ENCODE measurements around the gene VMP1. TPM values are rescaled to one million over a fixed set of nuclear protein-coding genes. Genes with fewer than 3 reads are reported as not detected.

Gene VMP1
- total RNA-seq, 1 experiment from 2014 or later, result 107 TPM

GRCh38 chr17:59884861-59885260 is 177.4 kb downstream of the VMP1 start:
- H3K27me3 ChIP-seq (replicated peaks; ENCODE audit: insufficient read depth, low read depth, low read length, poor library complexity), result no peaks in the 10 kb centered on the region
- H3K4me1 ChIP-seq (ENCODE audit: insufficient read depth, low read length, poor library complexity, severe bottlenecking), result peaks cover 6% of the 10 kb centered on the region
- H3K4me3 ChIP-seq (ENCODE audit: low read depth, low read length, poor library complexity, severe bottlenecking), result no peak overlapping the region
- H3K9me3 ChIP-seq (ENCODE audit: low read depth, low read length, poor library complexity, severe bottlenecking), result no peaks in the 10 kb centered on the region
- peaks cover 4% of the 10 kb centered on the region for H3K36me3 ChIP-seq (ENCODE audit: insufficient read depth, low read length, poor library complexity, severe bottlenecking)
- CTCF ChIA-PET, result no interaction called here
- no TSS peak for BruUV-seq (replicated peaks)
- POLR2A ChIA-PET (ENCODE audit: low non-redundant PET), result no interaction called here
- intact Hi-C loops (cut with micrococcal nuclease; ENCODE audit: unreplicated experiment), result no loop called here
- no peak overlapping the region for H3K27ac ChIP-seq (ENCODE audit: low read depth, low read length, poor library complexity, severe bottlenecking)
- DNase-seq (ENCODE audit: low spot score), result no peak
- TF ChIP-seq EZH2 (IDR thresholded peaks at IDR 0.05; ENCODE audit: borderline replicate concordance, low read depth, low read length, poor library complexity, severe bottlenecking) (no peak), CTCF (conservative IDR thresholded peaks at IDR 0.05; ENCODE audit: low read depth, low read length) (no peak)

GRCh38 chr17:59888145-59888750 is 180.8 kb downstream of the VMP1 start:
- no peak overlapping the region for H3K27ac ChIP-seq (ENCODE audit: low read depth, low read length, poor library complexity, severe bottlenecking)
- no peaks in the 10 kb centered on the region for H3K4me1 ChIP-seq (ENCODE audit: insufficient read depth, low read length, poor library complexity, severe bottlenecking)
- H3K9me3 ChIP-seq (ENCODE audit: low read depth, low read length, poor library complexity, severe bottlenecking), result no peaks in the 10 kb centered on the region
- BruUV-seq (replicated peaks), result no TSS peak
- TF ChIP-seq EZH2 (IDR thresholded peaks at IDR 0.05; ENCODE audit: borderline replicate concordance, low read depth, low read length, poor library complexity, severe bottlenecking) (no peak), CTCF (conservative IDR thresholded peaks at IDR 0.05; ENCODE audit: low read depth, low read length) (no peak)
- no peak for DNase-seq (ENCODE audit: low spot score)
- H3K36me3 ChIP-seq (ENCODE audit: insufficient read depth, low read length, poor library complexity, severe bottlenecking), result peaks cover 7% of the 10 kb centered on the region
- ChIA-PET CTCF (no interaction called here), POLR2A (ENCODE audit: low non-redundant PET) (no interaction called here)
- intact Hi-C loops (cut with micrococcal nuclease; ENCODE audit: unreplicated experiment), result no loop called here
- no peaks in the 10 kb centered on the region for H3K27me3 ChIP-seq (replicated peaks; ENCODE audit: insufficient read depth, low read depth, low read length, poor library complexity)
- H3K4me3 ChIP-seq (ENCODE audit: low read depth, low read length, poor library complexity, severe bottlenecking), result no peak overlapping the region

GRCh38 chr17:59890720-59891119 is 183.3 kb downstream of the VMP1 start:
- TF ChIP-seq EZH2 (IDR thresholded peaks at IDR 0.05; ENCODE audit: borderline replicate concordance, low read depth, low read length, poor library complexity, severe bottlenecking) (no peak), CTCF (conservative IDR thresholded peaks at IDR 0.05; ENCODE audit: low read depth, low read length) (no peak)
- intact Hi-C loops (cut with micrococcal nuclease; ENCODE audit: unreplicated experiment), result no loop called here
- TSS peak; percentile 26 for BruUV-seq (replicated peaks)
- ChIA-PET POLR2A (ENCODE audit: low non-redundant PET) (interaction anchor here (0.5 kb wide), 1 partner anchor 15 kb away, joined by 5 read pairs; no protein-coding TSS in a partner anchor), CTCF (no interaction called here)
- DNase-seq (ENCODE audit: low spot score), result no peak
- Histone ChIP-seq H3K36me3 (ENCODE audit: insufficient read depth, low read length, poor library complexity, severe bottlenecking) (peaks cover 3% of the 10 kb centered on the region), H3K4me1 (ENCODE audit: insufficient read depth, low read length, poor library complexity, severe bottlenecking) (peaks cover 4% of the 10 kb centered on the region), H3K27ac (ENCODE audit: low read depth, low read length, poor library complexity, severe bottlenecking) (no peak overlapping the region), H3K9me3 (ENCODE audit: low read depth, low read length, poor library complexity, severe bottlenecking) (no peaks in the 10 kb centered on the region), H3K4me3 (ENCODE audit: low read depth, low read length, poor library complexity, severe bottlenecking) (no peak overlapping the region), H3K27me3 (replicated peaks; ENCODE audit: insufficient read depth, low read depth, low read length, poor library complexity) (no peaks in the 10 kb centered on the region)

Small RNAs within 50 kb of the gene (microRNA-seq; reads per million reads assigned to microRNA genes)
- 109,278 reads per million, percentile 100 among the genes with 10 or more reads in this experiment for gene MIR21

Other genes starting within 250 kb of the VMP1 start
- 22.9 and 32.1 TPM in 2 replicates for gene DHX40, start 142.0 kb upstream of the VMP1 start, total RNA-seq (2021)
- gene CLTC, start 87.8 kb upstream of the VMP1 start, total RNA-seq (2021), result 313 and 321 TPM in 2 replicates
- gene PTRH2, start 224 bp upstream of the VMP1 start, total RNA-seq (2021), result 46.8 and 50.3 TPM in 2 replicates
- gene TUBD1, start 185.3 kb downstream of the VMP1 start, total RNA-seq (2021), result 16.1 and 23.3 TPM in 2 replicates
- gene RPS6KB1, start 185.5 kb downstream of the VMP1 start, total RNA-seq (2021), result 56.4 and 56.5 TPM in 2 replicates

All from A673 (cell line).